ENCODE results near the gene RPS6KA2. TPM values are rescaled to one million over a fixed set of nuclear protein-coding genes. Genes with fewer than 3 reads are reported as not detected.
"Not testable (repeated sequence)": the region's sequence is repeated elsewhere in the genome, so short reads cannot be mapped to it uniquely, and the experiment has no call there.

Gene RPS6KA2
- total RNA-seq, 1 donor from 2014 or later: 33.2 TPM

- peak; percentile 52 for DNase-seq
Observed at GRCh38 chr6:166553563-166554271, 73.3 kb downstream of the RPS6KA2 start.

GRCh38 chr6:166552600-166552999, 74.5 kb downstream of the RPS6KA2 start:
- no peak for DNase-seq

- DNase-seq: no peak
Observed at GRCh38 chr6:166551754-166552495, 75.1 kb downstream of the RPS6KA2 start.

- no peak for DNase-seq
Observed at GRCh38 chr6:166546653-166547052, 80.4 kb downstream of the RPS6KA2 start.

GRCh38 chr6:166545156-166546034, 81.7 kb downstream of the RPS6KA2 start:
- DNase-seq: peak; percentile 40

- DNase-seq: no peak
Observed at GRCh38 chr6:166544296-166544605, 82.8 kb downstream of the RPS6KA2 start.

GRCh38 chr6:166543603-166544295, 83.3 kb downstream of the RPS6KA2 start:
- DNase-seq: no peak

- DNase-seq: no peak
Observed at GRCh38 chr6:166542580-166542912, 84.5 kb downstream of the RPS6KA2 start.

GRCh38 chr6:166541876-166542579, 85.0 kb downstream of the RPS6KA2 start:
- no peak for DNase-seq

- no peak for DNase-seq
Observed at GRCh38 chr6:166541366-166541765, 85.7 kb downstream of the RPS6KA2 start.

GRCh38 chr6:166540631-166541331, 86.3 kb downstream of the RPS6KA2 start:
- no peak for DNase-seq

- no peak for DNase-seq
Observed at GRCh38 chr6:166539543-166539942, 87.5 kb downstream of the RPS6KA2 start.

GRCh38 chr6:166539011-166539385, 88.1 kb downstream of the RPS6KA2 start:
- not testable (repeated sequence) for DNase-seq

- DNase-seq: no peak
Observed at GRCh38 chr6:166538297-166539010, 88.6 kb downstream of the RPS6KA2 start.

- DNase-seq: no peak
Observed at GRCh38 chr6:166534658-166535406, 92.2 kb downstream of the RPS6KA2 start.

GRCh38 chr6:166533205-166533824, 93.7 kb downstream of the RPS6KA2 start:
- DNase-seq: no peak

- no peak for DNase-seq
Observed at GRCh38 chr6:166532302-166532701, 94.7 kb downstream of the RPS6KA2 start.

GRCh38 chr6:166530211-166531095, 96.6 kb downstream of the RPS6KA2 start:
- DNase-seq: no peak

Data from tongue (tissue), 2 donors.